ENCODE data around the gene DIAPH2. TPM values are rescaled to one million over a fixed set of nuclear protein-coding genes. Genes with fewer than 3 reads are reported as not detected.

Gene DIAPH2
- total RNA-seq, 1 donor from 2014 or later = 7.9 TPM

GRCh38 chrX:97238632-97239031, 554.0 kb downstream of the DIAPH2 start:
- H3K36me3 ChIP-seq (ENCODE audit: control insufficient read depth, insufficient read depth, low read length) = no peaks in the 10 kb centered on the region
- H3K27me3 ChIP-seq (ENCODE audit: control insufficient read depth, insufficient read depth, low read length) = no peaks in the 10 kb centered on the region
- DNase-seq (ENCODE audit: low read depth) (peak; percentile 66), FAIRE-seq (no peak)
- TF ChIP-seq CTCF (IDR thresholded peaks at IDR 0.05; ENCODE audit: insufficient read depth, low read length, severe bottlenecking) = no peak
- no peak overlapping the region for H3K4me3 ChIP-seq (ENCODE audit: low read depth, low read length)

DNA sequence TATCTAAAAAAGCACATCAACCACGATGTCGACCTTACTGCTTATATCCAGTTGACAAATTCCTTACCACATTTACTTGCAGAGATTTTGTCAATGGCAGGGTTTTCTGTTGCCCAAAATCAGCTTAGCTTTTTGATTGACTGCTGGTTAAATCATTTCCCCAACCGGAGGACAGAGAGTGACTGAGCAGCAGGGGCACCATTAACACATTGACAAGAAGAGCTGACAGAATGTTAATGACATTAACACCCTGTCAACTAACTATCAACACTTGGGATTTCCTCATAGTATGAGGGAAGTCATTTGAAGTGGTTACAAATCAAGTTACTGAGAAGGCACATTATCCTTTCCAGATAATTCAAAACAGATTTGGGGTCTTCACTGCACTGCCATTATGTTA, 567.5 kb downstream of the DIAPH2 start:
- no peak for FAIRE-seq
- H3K27me3 ChIP-seq (ENCODE audit: control insufficient read depth, insufficient read depth, low read length) = no peaks in the 10 kb centered on the region
- no peak for TF ChIP-seq CTCF (IDR thresholded peaks at IDR 0.05; ENCODE audit: insufficient read depth, low read length, severe bottlenecking)

DNA sequence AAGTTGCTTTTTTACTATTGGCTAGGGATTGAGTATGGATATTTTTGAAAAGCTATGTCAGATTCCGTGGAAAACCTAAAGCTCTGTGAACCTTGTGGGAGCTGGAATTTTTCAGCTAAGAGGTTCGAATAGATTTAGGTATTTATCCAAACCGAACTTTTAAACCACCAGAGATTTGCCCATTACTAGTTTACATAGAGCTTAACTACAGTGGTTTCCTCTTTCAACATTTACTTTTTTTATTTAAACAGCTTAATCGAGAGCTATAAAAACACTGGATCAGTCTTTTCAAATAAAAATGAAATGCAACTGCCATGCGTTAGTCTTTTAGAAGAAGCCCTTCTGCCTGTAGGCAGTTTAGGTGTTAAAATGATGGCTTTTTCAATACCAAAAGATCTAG, 576.0 kb downstream of the DIAPH2 start:
- Histone ChIP-seq H3K4me3 (ENCODE audit: low read depth, low read length) (no peak overlapping the region), H3K36me3 (ENCODE audit: control insufficient read depth, insufficient read depth, low read length) (no peaks in the 10 kb centered on the region), H3K27me3 (ENCODE audit: control insufficient read depth, insufficient read depth, low read length) (no peaks in the 10 kb centered on the region)
- no peak for FAIRE-seq
- DNase-seq (ENCODE audit: low read depth) = no peak
- TF ChIP-seq CTCF (IDR thresholded peaks at IDR 0.05; ENCODE audit: insufficient read depth, low read length, severe bottlenecking) = no peak

More for the DNA sequence above, 567.5 kb downstream of the DIAPH2 start:
- H3K4me3 ChIP-seq (ENCODE audit: low read depth, low read length) = no peak overlapping the region
- H3K36me3 ChIP-seq (ENCODE audit: control insufficient read depth, insufficient read depth, low read length) = no peaks in the 10 kb centered on the region
- DNase-seq (ENCODE audit: low read depth) = no peak

DNA sequence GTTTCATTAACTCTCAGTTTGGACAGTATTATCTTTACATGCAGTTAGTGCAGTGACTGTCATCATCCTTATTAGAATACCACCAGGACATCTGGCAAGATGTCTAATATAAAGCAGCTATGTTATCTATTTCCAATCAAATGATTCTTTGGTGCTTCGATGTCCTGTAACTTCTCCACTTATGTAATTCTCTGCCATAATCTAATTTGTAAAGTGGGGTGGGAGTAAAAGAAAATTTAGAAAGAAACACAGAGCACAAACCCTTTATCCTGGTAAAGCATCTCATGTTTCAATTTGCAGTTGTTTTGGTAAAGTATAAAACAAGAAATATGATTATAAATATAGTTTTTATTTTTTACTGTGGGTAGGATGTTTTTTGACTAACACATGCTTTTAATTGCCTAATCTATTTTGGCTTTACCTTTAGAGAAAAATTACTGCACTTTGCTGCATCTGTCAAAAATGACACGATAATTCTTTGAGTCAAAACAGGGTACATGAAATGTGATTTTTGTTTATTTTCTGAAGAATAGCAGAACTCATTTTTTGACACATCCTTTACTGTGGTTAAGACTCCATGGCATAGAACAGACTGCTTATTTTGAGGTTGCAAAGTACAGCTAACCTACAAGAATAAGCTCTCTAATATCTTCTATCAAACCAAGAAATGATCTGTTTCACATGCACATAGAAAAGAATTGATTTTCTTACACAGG, 581.9 kb downstream of the DIAPH2 start:
- FAIRE-seq (no peak), DNase-seq (ENCODE audit: low read depth) (no peak)
- H3K27me3 ChIP-seq (ENCODE audit: control insufficient read depth, insufficient read depth, low read length) = no peaks in the 10 kb centered on the region
- no peaks in the 10 kb centered on the region for H3K36me3 ChIP-seq (ENCODE audit: control insufficient read depth, insufficient read depth, low read length)
- H3K4me3 ChIP-seq (ENCODE audit: low read depth, low read length) = no peak overlapping the region
- TF ChIP-seq CTCF (IDR thresholded peaks at IDR 0.05; ENCODE audit: insufficient read depth, low read length, severe bottlenecking) = no peak

DNA sequence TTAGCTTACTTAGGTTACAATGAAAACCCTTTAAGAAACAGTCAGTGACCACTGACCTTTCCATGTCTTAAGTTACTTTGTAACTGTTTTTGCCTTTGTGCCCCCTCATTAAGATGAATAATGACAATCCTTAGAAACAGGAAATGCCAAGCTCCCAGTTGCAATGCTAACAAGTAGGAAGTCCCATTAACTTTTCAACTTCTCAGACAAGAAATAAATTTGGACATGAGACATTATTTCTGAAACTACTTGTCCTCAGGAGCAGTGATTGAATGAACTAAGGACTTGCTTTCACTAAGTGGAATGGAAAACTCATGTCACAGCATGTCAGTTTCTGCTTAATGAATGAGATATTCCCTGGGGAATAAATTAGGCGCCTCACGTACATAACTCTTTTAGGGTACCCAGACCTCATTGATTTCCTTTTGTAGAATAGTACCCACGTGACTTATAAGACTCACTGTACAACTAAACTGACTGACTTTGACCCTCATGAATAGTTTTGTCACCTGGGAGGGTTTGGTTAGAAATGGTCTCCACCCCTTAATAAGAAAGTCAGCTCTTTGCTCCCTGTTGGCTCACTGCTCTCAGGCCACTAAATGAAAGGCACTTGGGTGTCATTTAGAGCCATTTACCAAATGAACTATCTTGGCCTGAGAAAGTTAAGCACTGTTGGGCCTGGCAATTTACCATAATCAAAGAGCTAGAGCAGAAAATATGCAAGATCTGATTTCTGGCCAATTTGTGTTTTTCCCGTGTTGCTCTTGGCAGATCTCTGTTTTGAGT, 582.9 kb downstream of the DIAPH2 start:
- no peak for TF ChIP-seq CTCF (IDR thresholded peaks at IDR 0.05; ENCODE audit: insufficient read depth, low read length, severe bottlenecking)
- peak; percentile 31 for DNase-seq (ENCODE audit: low read depth)
- H3K36me3 ChIP-seq (ENCODE audit: control insufficient read depth, insufficient read depth, low read length) = no peaks in the 10 kb centered on the region
- FAIRE-seq = no peak
- H3K4me3 ChIP-seq (ENCODE audit: low read depth, low read length) = no peak overlapping the region
- H3K27me3 ChIP-seq (ENCODE audit: control insufficient read depth, insufficient read depth, low read length) = no peaks in the 10 kb centered on the region
